ENCODE data around the gene PTH2R.

GRCh38 chr2:208492069-208492468, 85.5 kb downstream of the PTH2R start:
- TF ChIP-seq, protein P1, sequence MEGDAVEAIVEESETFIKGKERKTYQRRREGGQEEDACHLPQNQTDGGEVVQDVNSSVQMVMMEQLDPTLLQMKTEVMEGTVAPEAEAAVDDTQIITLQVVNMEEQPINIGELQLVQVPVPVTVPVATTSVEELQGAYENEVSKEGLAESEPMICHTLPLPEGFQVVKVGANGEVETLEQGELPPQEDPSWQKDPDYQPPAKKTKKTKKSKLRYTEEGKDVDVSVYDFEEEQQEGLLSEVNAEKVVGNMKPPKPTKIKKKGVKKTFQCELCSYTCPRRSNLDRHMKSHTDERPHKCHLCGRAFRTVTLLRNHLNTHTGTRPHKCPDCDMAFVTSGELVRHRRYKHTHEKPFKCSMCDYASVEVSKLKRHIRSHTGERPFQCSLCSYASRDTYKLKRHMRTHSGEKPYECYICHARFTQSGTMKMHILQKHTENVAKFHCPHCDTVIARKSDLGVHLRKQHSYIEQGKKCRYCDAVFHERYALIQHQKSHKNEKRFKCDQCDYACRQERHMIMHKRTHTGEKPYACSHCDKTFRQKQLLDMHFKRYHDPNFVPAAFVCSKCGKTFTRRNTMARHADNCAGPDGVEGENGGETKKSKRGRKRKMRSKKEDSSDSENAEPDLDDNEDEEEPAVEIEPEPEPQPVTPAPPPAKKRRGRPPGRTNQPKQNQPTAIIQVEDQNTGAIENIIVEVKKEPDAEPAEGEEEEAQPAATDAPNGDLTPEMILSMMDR (IDR thresholded peaks at IDR 0.05), result no peak
- TF ChIP-seq POLR2A (IDR thresholded peaks at IDR 0.05), result no peak
